ACHN (cell line): ENCODE results near the gene STXBP1.

Experiments used
- DNase-seq: peaks from one replicate; pipeline ENCODE4 v3.0.0-alpha.2; 2015
- in situ Hi-C: cut with HindIII; loops from 2 replicates; pipeline ENCODE4 v1.10.0; 2017; ENCODE audit warnings: low sequenced_read_pairs, low pct_ligation_motif_present, low pct_unique_long_range_greater_than_20kb

Gene STXBP1

GRCh38 chr9:127705577-127706379 is 93.7 kb downstream of the STXBP1 start:
- no peak for DNase-seq
- in situ Hi-C loops: no loop called here

GRCh38 chr9:127706836-127707241 is 94.8 kb downstream of the STXBP1 start, which contains the start of gene CFAP157:
Gene CFAP157 (plus strand): TSS chr9:127706988. CDS start chr9:127707032, 44 bp downstream.
- in situ Hi-C loops: no loop called here
- DNase-seq: no peak

GRCh38 chr9:127707766-127708165 is 95.7 kb downstream of the STXBP1 start:
- in situ Hi-C loops: no loop called here

DNA sequence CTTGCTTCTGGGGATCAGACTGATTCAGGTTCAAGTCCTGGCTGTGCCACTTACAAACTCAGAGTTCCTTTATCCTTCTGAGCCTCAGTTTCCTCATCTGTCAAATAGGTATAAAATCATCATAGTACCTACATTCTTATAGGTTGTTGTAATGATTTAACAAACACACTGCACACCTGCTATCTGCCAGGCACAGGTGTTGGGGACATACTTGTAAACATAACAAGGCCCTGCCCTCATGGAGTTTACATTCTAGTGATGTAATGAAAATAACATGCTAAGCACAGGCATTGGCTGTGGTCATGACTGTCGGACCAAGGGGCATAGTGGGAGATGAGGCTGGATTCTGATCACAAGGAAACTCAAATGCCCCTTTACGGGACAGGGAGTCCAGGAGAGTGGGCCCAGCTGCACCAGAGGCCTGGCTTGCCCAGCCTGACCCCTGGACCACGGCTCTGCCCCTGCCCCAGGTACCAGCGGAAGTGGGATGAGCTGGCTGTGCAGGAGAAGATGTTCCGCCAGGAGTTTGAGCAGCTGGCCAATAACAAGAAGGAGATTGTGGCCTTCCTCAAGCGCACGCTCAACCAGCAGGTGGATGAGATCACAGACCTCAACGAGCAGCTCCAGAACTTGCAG is 97.0 kb downstream of the STXBP1 start:
- in situ Hi-C loops: no loop called here
- DNase-seq: no peak

More at GRCh38 chr9:127707766-127708165, 95.7 kb downstream of the STXBP1 start:
- no peak for DNase-seq

DNA sequence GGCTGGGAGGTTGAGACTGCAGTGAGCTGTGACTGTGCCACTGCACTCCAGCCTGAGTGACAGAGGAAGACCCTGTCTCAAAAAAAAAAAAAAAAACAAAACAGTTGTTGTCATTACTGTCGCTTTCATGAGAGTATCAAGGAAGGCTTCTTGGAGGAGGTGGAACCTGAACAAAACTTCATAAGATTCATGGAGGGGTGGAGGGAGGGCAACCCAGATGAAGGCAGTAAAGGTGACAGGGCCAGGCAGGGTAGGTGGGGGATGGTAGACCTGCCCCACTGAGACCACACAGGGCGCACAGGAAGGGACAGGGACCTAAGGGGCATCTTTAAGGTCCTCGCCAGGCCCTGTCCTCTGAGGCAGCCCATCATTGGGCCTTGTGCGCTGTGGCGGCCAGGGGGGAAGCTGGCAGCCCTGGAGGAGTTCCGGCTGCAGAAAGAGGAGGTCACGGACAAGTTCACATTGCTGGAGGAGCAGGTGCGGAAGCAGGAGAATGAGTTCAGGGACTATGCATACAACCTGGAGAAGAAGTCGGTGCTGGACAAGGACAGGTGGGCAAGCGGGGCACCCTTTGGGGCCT is 98.2 kb downstream of the STXBP1 start:
- no peak for DNase-seq
- in situ Hi-C loops: no loop called here

DNA sequence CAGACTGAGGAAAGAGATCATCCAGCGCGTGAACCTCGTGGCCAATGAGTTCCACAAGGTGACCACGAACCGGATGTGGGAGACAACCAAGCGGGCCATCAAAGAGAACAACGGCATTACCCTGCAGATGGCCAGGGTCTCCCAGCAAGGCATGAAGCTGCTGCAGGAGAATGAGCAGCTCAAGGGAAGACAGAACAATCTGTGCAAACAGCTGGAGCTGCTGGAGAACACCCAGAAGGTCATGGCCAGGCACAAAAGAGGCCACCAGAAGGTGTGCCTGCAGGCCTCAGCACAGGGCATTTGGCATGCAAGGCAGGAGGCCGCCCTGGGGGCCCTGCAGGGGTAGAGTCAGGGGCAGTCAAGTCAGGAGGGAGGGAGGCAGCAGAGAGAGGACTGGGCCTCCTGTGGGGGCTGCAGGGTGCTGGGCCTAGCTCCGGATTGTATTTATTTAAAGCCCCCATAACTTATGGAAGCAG is 99.2 kb downstream of the STXBP1 start:
- in situ Hi-C loops: no loop called here
- DNase-seq: no peak

DNA sequence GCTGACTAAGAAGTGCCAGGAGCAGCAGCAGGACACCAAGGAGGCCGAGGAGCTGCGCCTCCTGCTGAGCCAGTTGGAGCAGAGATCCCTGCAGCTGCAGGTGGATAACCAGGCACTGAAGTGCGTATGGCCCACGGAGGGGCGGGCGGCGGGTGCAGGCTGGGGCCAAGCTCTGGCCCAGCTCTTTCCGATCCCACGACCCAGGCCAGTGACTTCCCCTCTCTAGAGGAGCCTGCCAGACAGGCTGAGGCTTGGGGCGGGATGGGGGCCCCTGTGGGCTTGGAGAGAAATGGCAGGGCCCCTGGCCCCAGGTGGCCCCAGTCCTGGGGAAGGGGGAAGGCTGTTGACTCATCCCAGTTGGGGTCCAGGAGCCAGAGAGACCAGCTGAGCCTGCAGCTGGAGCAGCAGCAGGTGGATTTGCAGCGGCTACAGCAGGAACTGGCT is 99.8 kb downstream of the STXBP1 start:
- peak; percentile 4 for DNase-seq
- in situ Hi-C loops: no loop called here

DNA sequence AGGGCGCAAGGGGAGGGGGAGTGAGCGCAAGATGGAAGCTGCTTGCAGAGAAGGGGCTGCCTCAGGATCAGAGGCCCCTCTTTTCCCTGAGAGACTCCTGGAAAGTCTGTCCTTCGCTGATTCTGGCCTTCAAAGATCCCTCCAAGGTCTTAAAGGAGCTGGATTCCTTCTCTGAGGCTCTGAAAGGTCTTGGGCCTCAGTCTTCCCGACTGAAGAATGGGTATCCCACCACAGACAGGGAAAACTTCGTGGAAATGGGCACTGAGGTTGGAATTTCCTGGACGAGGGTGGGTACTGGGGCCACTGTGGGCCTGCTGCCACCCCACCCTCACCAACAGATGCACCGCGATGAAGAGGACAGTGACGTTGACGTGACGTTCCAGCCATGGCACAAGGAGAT is 100.3 kb downstream of the STXBP1 start:
- in situ Hi-C loops: no loop called here
- DNase-seq: no peak

DNA sequence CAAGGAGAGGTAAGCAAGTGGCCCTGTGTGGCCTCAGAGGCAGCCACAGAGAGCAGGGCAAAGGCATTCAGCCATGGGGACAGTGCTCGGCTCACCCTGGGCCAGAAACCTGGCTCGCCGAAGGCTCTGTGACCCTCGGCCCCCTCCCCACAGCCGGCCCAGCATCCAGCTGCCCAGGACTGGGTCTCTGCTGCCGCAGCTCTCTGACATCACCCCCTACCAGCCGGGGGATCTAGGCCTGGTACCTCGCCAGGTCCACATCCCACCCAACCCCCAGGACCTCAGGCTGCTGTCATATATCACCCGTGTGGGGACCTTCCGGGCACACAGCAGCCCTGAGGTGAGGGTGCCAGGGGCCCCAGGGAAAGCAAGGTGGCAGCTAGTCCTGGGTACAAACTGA is 100.8 kb downstream of the STXBP1 start:
- no peak for DNase-seq
- in situ Hi-C loops: no loop called here

DNA sequence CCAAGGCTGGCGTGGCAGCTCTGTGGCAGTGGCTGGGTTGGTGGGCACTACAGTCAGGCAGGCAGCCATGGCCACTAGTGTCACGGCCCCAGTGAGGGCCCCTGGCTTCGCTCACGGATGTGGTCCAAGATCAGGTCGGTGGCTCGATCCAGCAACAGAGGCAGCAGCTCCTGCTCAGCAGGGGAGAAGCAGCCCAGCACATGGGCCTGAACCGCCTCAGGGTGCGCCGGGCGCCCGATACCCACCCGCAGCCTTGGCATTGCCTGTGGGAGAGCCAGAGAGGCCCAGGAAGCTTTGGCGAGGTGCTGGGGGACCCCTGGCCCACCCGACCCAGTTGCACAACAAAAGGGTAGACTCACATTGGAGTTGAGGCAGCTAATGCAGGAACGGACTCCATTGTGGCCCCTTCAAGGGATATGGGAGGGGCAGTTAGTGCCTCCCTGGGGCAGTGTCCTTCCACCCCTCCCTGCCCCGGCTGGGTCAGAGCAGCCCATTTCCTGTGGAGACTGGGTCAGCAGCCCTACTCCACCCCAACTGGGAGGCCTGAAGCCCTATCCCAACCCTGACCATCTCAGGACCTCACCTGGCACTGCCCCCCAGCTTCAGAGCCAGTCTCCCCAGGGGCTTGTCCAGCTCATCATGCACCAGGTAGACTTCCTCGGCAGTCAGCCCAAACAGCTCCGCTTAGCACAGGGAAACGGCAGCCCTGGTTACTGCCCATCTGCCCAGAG is 102.1 kb downstream of the STXBP1 start:
- DNase-seq: no peak
- in situ Hi-C loops: no loop called here

- DNase-seq: peak; percentile 13
Observed at GRCh38 chr9:127714951-127715469, 102.9 kb downstream of the STXBP1 start.

DNA sequence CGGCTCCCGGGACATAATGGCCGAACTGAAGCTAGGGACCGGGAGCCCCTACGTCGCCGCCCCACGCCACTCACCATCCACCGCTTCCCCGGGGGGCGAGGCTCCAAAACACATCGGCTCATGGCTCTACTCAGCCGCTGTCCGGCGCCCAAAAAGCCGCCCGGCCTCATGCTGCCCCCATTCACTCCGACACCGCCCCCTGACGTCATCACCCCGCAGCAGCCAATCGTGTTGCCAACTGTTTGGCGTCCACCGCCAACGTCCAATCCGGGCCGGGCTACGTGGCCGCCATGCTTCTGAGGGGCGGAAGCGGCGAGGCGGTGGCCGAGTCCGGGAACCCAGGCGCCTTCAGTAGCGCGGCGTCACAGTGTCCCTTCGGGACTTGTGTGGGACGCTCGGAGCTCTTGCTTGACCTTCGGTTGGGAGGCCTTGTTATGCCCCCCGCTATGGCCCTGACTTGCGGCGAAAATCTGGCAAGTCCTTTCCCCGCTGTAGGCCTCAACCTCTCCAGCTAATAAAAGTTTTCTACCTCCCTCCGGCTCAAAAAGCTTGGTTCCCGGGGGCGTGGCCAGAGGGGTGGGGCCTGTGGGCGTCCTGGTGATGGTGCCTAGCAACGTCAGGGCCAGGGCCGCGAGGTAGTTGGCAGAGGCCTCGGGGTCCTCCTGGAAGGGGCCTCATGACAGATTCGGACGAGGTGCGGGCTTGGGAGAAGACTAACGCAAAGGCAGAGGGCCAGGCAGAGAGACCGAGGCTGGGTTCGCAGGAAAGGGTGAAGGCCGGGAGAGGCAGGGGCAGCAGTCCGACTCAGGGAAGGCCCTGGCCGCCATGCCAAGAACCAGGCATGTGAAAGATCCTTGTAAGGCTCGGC is 103.6 kb downstream of the STXBP1 start, which contains the start of the genes PTRH1 and TTC16:
Gene PTRH1 (minus strand): TSS at position 194 of the 868 bp plus-strand sequence. CDS start 24 bp downstream, at position 170.
Gene TTC16 (plus strand): TSS at position 610 of the 868 bp plus-strand sequence. CDS start 67 bp downstream, at position 677.
- in situ Hi-C loops: no loop called here
- DNase-seq: peak; percentile 92

More at GRCh38 chr9:127714951-127715469, 102.9 kb downstream of the STXBP1 start:
- in situ Hi-C loops: no loop called here

GRCh38 chr9:127716412-127716811 is 104.3 kb downstream of the STXBP1 start:
- in situ Hi-C loops: no loop called here
- DNase-seq: no peak

DNA sequence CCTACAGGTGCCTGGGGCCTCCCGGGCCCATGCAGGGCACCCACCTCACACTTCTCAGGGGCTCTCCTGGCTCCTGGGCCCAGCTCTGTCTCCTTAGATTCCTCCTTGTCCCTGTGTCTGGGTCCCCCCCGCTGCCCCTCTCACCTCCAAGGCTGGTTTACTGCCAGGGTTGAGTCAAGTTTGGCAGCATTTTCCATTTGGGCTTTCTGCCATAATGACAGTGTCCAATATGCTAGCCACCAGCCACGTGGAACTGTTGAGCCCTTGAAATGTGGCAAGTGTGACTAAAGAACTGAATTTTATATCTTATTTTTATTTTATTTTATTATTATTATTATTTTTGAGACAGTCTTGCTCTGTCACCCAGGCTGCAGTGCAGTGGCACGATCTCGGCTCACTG is 105.7 kb downstream of the STXBP1 start:
- in situ Hi-C loops: no loop called here
- DNase-seq: no peak

GRCh38 chr9:127720031-127720864 is 108.2 kb downstream of the STXBP1 start:
- no peak for DNase-seq
- in situ Hi-C loops: no loop called here

GRCh38 chr9:127720865-127721227 is 108.8 kb downstream of the STXBP1 start:
- in situ Hi-C loops: no loop called here
- no peak for DNase-seq

DNA sequence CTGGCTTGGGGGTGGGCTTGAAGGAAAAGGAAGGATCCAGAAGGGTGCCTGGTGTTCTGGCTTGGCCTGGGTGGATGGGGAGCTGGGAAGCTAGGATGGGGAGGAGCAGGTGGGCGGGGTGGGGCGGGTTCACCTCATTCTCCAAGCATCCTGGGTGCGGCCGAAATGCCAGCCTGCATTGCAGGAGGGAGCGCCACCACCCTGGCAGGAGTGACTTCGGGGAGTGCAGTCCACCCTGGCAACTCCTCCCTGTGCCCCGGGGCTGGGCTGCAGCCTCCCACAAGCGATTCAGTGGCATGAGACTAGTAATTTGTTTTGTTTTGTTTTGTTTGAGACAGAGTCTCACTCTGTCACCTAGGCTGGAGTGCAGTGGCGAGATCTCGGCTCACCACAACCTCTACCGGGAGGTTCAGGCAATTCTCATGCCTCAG is 109.3 kb downstream of the STXBP1 start:
- DNase-seq: no peak

More for the DNA sequence above, 109.3 kb downstream of the STXBP1 start:
- in situ Hi-C loops: no loop called here
